ENCODE data around the gene IL36A.

The IL36A gene

GRCh38 chr2:113050921-113051895 is 45.9 kb downstream of the IL36A start:
- DNase-seq (ENCODE audit: low spot score) = no peak

GRCh38 chr2:113052396-113052917 is 47.2 kb downstream of the IL36A start, which contains the start of gene IL36B:
Gene IL36B (minus strand): TSS chr2:113052867.
- no peak for DNase-seq (ENCODE audit: low spot score)

GRCh38 chr2:113053666-113054065 is 48.4 kb downstream of the IL36A start:
- DNase-seq (ENCODE audit: low spot score) = no peak

- DNase-seq (ENCODE audit: low spot score) = no peak
Measured at GRCh38 chr2:113054066-113054465, 48.8 kb downstream of the IL36A start.

- DNase-seq (ENCODE audit: low spot score) = no peak
Measured at GRCh38 chr2:113056521-113056920, 51.3 kb downstream of the IL36A start.

- DNase-seq (ENCODE audit: low spot score) = no peak
Measured at GRCh38 chr2:113057117-113057516, 51.9 kb downstream of the IL36A start.
